Measurements from ENCODE around the gene GALNT14. TPM values are rescaled to one million over a fixed set of nuclear protein-coding genes. Genes with fewer than 3 reads are reported as not detected.

GALNT14 gene
- total and polyA plus RNA-seq, 2 of the 8 experiments (the other 6 are each of a cell fraction or from before 2014, with no cell fraction given): 13.0 to 13.7 TPM

- H3K36me3 ChIP-seq (ENCODE audit: control insufficient read depth in 2 of 4, insufficient read depth in 4 of 4, low read length in 3 of 4): no peaks in the 10 kb centered on the region
- H4K8ac ChIP-seq (ENCODE audit: extremely low read depth, insufficient read depth, low read length): no peak overlapping the region
- TF ChIP-seq, protein P1, sequence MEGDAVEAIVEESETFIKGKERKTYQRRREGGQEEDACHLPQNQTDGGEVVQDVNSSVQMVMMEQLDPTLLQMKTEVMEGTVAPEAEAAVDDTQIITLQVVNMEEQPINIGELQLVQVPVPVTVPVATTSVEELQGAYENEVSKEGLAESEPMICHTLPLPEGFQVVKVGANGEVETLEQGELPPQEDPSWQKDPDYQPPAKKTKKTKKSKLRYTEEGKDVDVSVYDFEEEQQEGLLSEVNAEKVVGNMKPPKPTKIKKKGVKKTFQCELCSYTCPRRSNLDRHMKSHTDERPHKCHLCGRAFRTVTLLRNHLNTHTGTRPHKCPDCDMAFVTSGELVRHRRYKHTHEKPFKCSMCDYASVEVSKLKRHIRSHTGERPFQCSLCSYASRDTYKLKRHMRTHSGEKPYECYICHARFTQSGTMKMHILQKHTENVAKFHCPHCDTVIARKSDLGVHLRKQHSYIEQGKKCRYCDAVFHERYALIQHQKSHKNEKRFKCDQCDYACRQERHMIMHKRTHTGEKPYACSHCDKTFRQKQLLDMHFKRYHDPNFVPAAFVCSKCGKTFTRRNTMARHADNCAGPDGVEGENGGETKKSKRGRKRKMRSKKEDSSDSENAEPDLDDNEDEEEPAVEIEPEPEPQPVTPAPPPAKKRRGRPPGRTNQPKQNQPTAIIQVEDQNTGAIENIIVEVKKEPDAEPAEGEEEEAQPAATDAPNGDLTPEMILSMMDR (IDR thresholded peaks at IDR 0.05; ENCODE audit: control extremely low read depth in 1 of 3, insufficient read depth in 1 of 3, low read depth in 1 of 3, low read length in 3 of 3): peak; percentile 25 to 41 (median 39); a peak in 3 of 4 replicates
- TF ChIP-seq RXRA (IDR thresholded peaks at IDR 0.05; ENCODE audit: insufficient read depth, low read depth, low read length) (no peak), TBP (IDR thresholded peaks at IDR 0.05; ENCODE audit: low read depth, low read length) (no peak), JUND (IDR thresholded peaks at IDR 0.05; ENCODE audit: low read length) (no peak), EZH2 (IDR thresholded peaks at IDR 0.05; ENCODE audit: low read depth, low read length, severe bottlenecking) (no peak), RAD21 (IDR thresholded peaks at IDR 0.05 in 1 of 2, conservative IDR thresholded peaks at IDR 0.05 in 1 of 2; ENCODE audit: low read depth in 2 of 2, low read length in 2 of 2) (peak; percentile 44 to 61), HDAC2 (IDR thresholded peaks at IDR 0.05; ENCODE audit: borderline replicate concordance in 1 of 2, low read depth in 2 of 2, low read length in 2 of 2) (no peak), SIX5 (IDR thresholded peaks at IDR 0.05; ENCODE audit: low read depth, low read length) (no peak), POU5F1 (IDR thresholded peaks at IDR 0.05; ENCODE audit: low read depth, low read length) (no peak)
- H3K18ac ChIP-seq (ENCODE audit: extremely low read depth, low read length): no peak overlapping the region
- no peaks in the 10 kb centered on the region for H3K79me2 ChIP-seq (ENCODE audit: control insufficient read depth in 1 of 2, insufficient read depth in 2 of 2, low read length in 2 of 2)
- no peak overlapping the region for H4K91ac ChIP-seq (replicated peaks; ENCODE audit: insufficient read length, low read length)
- H3K79me1 ChIP-seq (ENCODE audit: low read depth, low read length): no peaks in the 10 kb centered on the region
- H3K4me2 ChIP-seq (ENCODE audit: insufficient read depth in 1 of 2, low read depth in 2 of 2, low read length in 2 of 2): no peak overlapping the region
- no peaks in the 10 kb centered on the region for H4K20me1 ChIP-seq (replicated peaks in 1 of 2; ENCODE audit: control insufficient read depth in 1 of 2, insufficient read depth in 2 of 2, low read length in 2 of 2)
- no peaks in the 10 kb centered on the region; a peak in 2 of 7 replicates for H3K27me3 ChIP-seq (replicated peaks in 1 of 4; ENCODE audit: control insufficient read depth in 3 of 4, extremely low read depth in 1 of 4, insufficient read depth in 3 of 4, low read length in 3 of 4)
- POLR2A ChIA-PET (ENCODE audit: partially characterized antibody): no interaction called here
- no peak overlapping the region for H2BK120ac ChIP-seq (replicated peaks; ENCODE audit: low read depth, low read length)
- no peak overlapping the region for H3K4me3 ChIP-seq (ENCODE audit: extremely low read depth in 1 of 4, insufficient read depth in 2 of 4, low read depth in 3 of 4, low read length in 4 of 4)
- H2BK15ac ChIP-seq (ENCODE audit: low read length): no peak overlapping the region
- H2BK12ac ChIP-seq (ENCODE audit: low read depth, low read length): no peak overlapping the region
- H2BK20ac ChIP-seq (ENCODE audit: low read length): no peak overlapping the region
- WGBS, 2 experiments (ENCODE audit: extremely low coverage in 1 of 2, insufficient coverage in 1 of 2, insufficient read length in 1 of 2, insufficient replicate concordance in 2 of 2, low coverage in 1 of 2, low lambda C conversion rate in 2 of 2, missing lambda C conversion rate in 1 of 2): 89% methylated on average over 6 of the region's 6 CpGs; no CpG with 5 or more reads in 1 of the 2 experiments
- no peak overlapping the region for H2AK5ac ChIP-seq (ENCODE audit: low read depth, low read length)
- no peaks in the 10 kb centered on the region for H3K4me1 ChIP-seq (replicated peaks in 1 of 4; ENCODE audit: control insufficient read depth in 3 of 4, insufficient read depth in 4 of 4, low read length in 3 of 4)
- no peak overlapping the region for H3K27ac ChIP-seq (ENCODE audit: low read depth, low read length)
- no peak overlapping the region for H3K14ac ChIP-seq (ENCODE audit: insufficient read length)
- H3K56ac ChIP-seq (replicated peaks; ENCODE audit: insufficient read length, low read depth, low read length): no peak overlapping the region
- H2AFZ ChIP-seq (ENCODE audit: low read length): no peak overlapping the region
- H3K4ac ChIP-seq (replicated peaks; ENCODE audit: insufficient read length, low read depth, low read length): no peak overlapping the region
- FAIRE-seq: no peak
- H3K9me3 ChIP-seq (ENCODE audit: insufficient read depth in 2 of 2, low read depth in 1 of 2, low read length in 1 of 2): no peaks in the 10 kb centered on the region; a peak in 1 of 4 replicates
- no peak overlapping the region for H3K9ac ChIP-seq (replicated peaks in 1 of 4; ENCODE audit: extremely low read depth in 1 of 4, low read depth in 3 of 4, low read length in 3 of 4)
- CTCF ChIA-PET (ENCODE audit: partially characterized antibody): interaction anchor here (0.6 to 6.1 kb wide), 21 partner anchors 9 to 440 kb away, joined by 3 to 91 read pairs (median 5); partner anchors contain the start of gene GALNT14
- no peak overlapping the region for H3K23ac ChIP-seq (ENCODE audit: insufficient read length)
- no peaks in the 10 kb centered on the region for H3K23me2 ChIP-seq (ENCODE audit: low read depth, low read length)
- no peak overlapping the region for H4K5ac ChIP-seq (ENCODE audit: insufficient read length, low read depth, low read length)
- no peak for DNase-seq (ENCODE audit: low read depth in 1 of 2, low spot score in 2 of 2)
- H2BK5ac ChIP-seq (ENCODE audit: low read depth, low read length): no peak overlapping the region
Observed at GRCh38 chr2:31151501-31151900, 13.3 kb upstream of the GALNT14 start.

All from H1 (cell line).